C4-2B (cell line): ENCODE results near the gene NEO1.

Experiments
- H3K27ac ChIP-seq: fragments of 450-650 bp; 2 replicates; pipeline ENCODE4 v1.5.1; 2017
- CTCF ChIP-seq: fragments of 450-650 bp; conservative IDR thresholded peaks from 2 replicates; pipeline ENCODE4 v1.5.1; 2017; ENCODE audit warnings: mild to moderate bottlenecking
- ZFX ChIP-seq: fragments of 450-650 bp; IDR thresholded peaks from 2 replicates; pipeline ENCODE4 v1.6.1; 2017

NEO1 gene

GRCh38 chr15:73139041-73139743, 86.9 kb downstream of the NEO1 start:
- no peak overlapping the region for H3K27ac ChIP-seq
- TF ChIP-seq CTCF (no peak), ZFX (no peak)

GRCh38 chr15:73139744-73140553, 87.7 kb downstream of the NEO1 start:
- TF ChIP-seq CTCF = no peak
- no peak for TF ChIP-seq ZFX
- H3K27ac ChIP-seq = no peak overlapping the region

DNA sequence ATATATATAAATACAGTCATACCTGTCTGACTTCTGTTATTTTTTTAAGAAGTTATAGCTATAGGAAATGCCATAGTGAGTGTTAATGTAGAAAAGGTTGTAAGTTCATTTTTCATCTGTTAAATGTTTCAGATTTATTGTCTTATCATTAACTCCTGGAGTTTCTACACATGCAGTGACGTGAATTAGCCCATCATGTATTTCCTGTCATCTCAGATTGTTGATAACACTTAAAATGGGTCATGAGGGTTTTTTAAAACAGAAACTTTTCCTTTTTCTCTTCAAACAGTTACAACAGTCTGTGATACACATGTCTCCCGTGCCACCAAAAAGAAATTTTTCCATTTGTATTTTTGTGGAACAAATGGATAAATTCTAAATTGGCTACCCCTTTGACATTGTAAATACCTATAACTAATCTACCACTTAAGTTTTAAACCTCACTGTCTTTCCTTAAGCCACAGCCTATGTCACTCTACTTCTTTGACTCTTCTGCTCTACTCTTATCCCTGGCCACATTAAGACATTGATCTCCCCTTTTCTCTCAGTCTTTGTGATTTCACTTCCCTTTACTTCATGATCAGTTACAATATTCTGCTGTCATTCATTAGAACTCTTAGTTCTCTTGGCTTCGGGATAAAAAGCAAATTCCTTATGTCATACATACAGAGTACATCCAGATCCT, 89.1 kb downstream of the NEO1 start:
- TF ChIP-seq CTCF (no peak), ZFX (no peak)
- no peak overlapping the region for H3K27ac ChIP-seq

GRCh38 chr15:73142802-73143762, 90.8 kb downstream of the NEO1 start:
- TF ChIP-seq ZFX (no peak), CTCF (no peak)
- H3K27ac ChIP-seq = no peak overlapping the region

- H3K27ac ChIP-seq = no peak overlapping the region
- TF ChIP-seq ZFX (no peak), CTCF (no peak)
These were observed 91.5 kb downstream of the NEO1 start for GRCh38 chr15:73143763-73144155.

- no peak for TF ChIP-seq ZFX
- TF ChIP-seq CTCF = no peak
- no peak overlapping the region for H3K27ac ChIP-seq
These were observed 94.2 kb downstream of the NEO1 start for GRCh38 chr15:73146419-73146818.
